SH-SY5Y (cell line): ENCODE results near the gene ARFGAP1.

Experiments
- GATA2 ChIP-seq: IDR thresholded peaks from 2 replicates; pipeline ENCODE4 v1.6.1; 2011; ENCODE audit warnings: mild to moderate bottlenecking, low read depth, low read length
- GATA3 ChIP-seq: IDR thresholded peaks from 2 replicates; pipeline ENCODE4 v1.6.1; 2011; ENCODE audit warnings: low read depth, mild to moderate bottlenecking, low read length, moderate library complexity

DNA sequence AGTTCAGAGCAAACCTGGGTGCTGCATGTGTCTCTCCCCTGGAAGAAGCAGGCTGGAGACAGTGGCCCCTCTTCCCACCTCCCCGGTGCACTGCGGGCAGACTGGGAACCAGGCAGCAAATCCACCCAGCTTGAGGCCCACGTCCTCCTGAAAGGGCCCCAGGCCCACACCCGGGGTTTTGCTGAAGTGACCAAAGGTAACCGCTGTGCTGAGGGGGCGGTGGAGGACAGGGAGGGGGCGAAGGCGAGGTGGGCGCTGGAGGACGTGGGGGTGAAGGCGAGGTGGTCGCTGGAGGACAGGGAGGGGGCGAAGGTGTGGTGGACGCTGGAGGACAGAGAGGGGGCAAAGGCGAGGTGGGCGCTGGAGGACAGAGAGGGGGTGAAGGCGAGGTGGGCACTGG lies 38.7 kb upstream of the ARFGAP1 start:
- TF ChIP-seq GATA2 (no peak), GATA3 (no peak)
